Smooth muscle cell (in vitro differentiated cells): ENCODE results near the gene NDUFA8. TPM values are rescaled to one million over a fixed set of nuclear protein-coding genes. Genes with fewer than 3 reads are reported as not detected.

Experiments
- DNase-seq: peaks from one replicate; lab custom pipeline; 2025; ENCODE audit not compliant: unreplicated experiment; lab: John Stamatoyannopoulos, UW
- H2AFZ ChIP-seq: fragments of 200-600 bp; sonication (generic); 2 replicates; pipeline ENCODE4 v1.6.0; 2016; ENCODE audit warnings: antibody characterized with exemption, low read depth, mild to moderate bottlenecking
- H3F3A ChIP-seq: fragments of 200-600 bp; sonication (generic); 2 replicates; pipeline ENCODE4 v1.6.0; 2017; ENCODE audit warnings: antibody characterized with exemption, low read depth
- H3K27ac ChIP-seq: fragments of 200-600 bp; sonication (generic); 2 replicates; pipeline ENCODE4 v1.5.1; 2016; ENCODE audit warnings: low read depth, mild to moderate bottlenecking
- H3K27me3 ChIP-seq: fragments of 200-600 bp; sonication (generic); 2 replicates; pipeline ENCODE4 v1.6.1; 2016; ENCODE audit warnings: low read depth, mild to moderate bottlenecking
- H3K36me3 ChIP-seq: fragments of 200-600 bp; sonication (generic); 2 replicates; pipeline ENCODE4 v1.5.1; 2016; ENCODE audit warnings: low read depth
- H3K4me1 ChIP-seq: fragments of 200-600 bp; sonication (generic); 2 replicates; pipeline ENCODE4 v1.5.1; 2016; ENCODE audit warnings: low read depth
- H3K4me2 ChIP-seq: fragments of 200-600 bp; sonication (generic); 2 replicates; pipeline ENCODE4 v1.6.0; 2016; ENCODE audit warnings: mild to moderate bottlenecking
- H3K4me3 ChIP-seq: fragments of 200-600 bp; sonication (generic); 2 replicates; pipeline ENCODE4 v1.5.1; 2016; ENCODE audit warnings: mild to moderate bottlenecking
- H3K79me2 ChIP-seq: fragments of 200-600 bp; sonication (generic); 2 replicates; pipeline ENCODE4 v1.6.0; 2016; ENCODE audit warnings: low read depth, mild to moderate bottlenecking
- H3K9ac ChIP-seq: fragments of 200-600 bp; sonication (generic); 2 replicates; pipeline ENCODE4 v1.6.0; 2016; ENCODE audit warnings: low read depth
- H3K9me3 ChIP-seq: fragments of 200-600 bp; sonication (generic); replicated peaks from 2 replicates; pipeline ENCODE4 v1.5.1; 2016; ENCODE audit warnings: low read depth
- H4K20me1 ChIP-seq: fragments of 200-600 bp; sonication (generic); 2 replicates; pipeline ENCODE4 v1.6.0; 2016; ENCODE audit warnings: low read depth
- CTCF ChIP-seq: fragments of 200-600 bp; sonication (generic); IDR thresholded peaks from 2 replicates; pipeline ENCODE4 v1.5.1; 2017; ENCODE audit warnings: borderline replicate concordance, mild to moderate bottlenecking, antibody characterized with exemption; ENCODE audit not compliant: insufficient read depth, poor library complexity, severe bottlenecking
- WGBS: methylation state at CpG from one replicate; pipeline ENCODE4 v1.1.7; 2016; ENCODE audit warnings: low lambda C conversion rate; 5-methylcytosine and 5-hydroxymethylcytosine counted together
- polyA plus RNA-seq: library from polyadenylated mRNA; unstranded; fragments of >200 nt; fragmentation: Nextera tagmentation; extraction: Ambion mirVana; gene quantifications from 2 replicates; pipeline ENCODE4 v1.2.1, GENCODE V29; 2016
- total RNA-seq: library from RNA; depleted of rRNA; stranded (reverse); fragments of >200 nt; gene quantifications from 2 replicates; pipeline ENCODE4 v1.2.3, GENCODE V29; 2014

The NDUFA8 gene
- total and polyA plus RNA-seq, 2 experiments from 2014 or later = 47.5 to 126 TPM

DNA sequence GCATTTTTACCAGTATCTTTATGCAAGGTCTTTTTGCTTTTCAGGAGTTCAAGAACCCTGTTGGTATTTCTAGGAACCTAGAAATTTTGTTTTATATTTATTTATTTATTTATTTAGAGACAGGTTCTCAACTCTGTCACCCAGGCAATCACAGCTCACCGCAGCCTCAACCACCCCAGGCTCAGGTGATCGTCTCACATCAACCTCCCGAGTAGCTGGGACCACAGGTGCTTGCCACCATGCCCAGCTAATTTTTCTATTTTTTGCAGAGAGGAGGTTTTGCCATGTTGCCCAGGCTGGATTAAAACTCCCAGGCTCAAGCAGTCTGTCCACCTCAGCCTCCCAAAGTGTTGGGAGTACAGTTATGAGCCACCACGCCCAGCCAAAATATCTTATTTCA is 36.3 kb upstream of the NDUFA8 start:
- Histone ChIP-seq H3K9ac (no peak overlapping the region), H3K4me1 (no peaks in the 10 kb centered on the region), H3K4me2 (no peak overlapping the region), H3K36me3 (no peaks in the 10 kb centered on the region), H4K20me1 (no peaks in the 10 kb centered on the region), H3K79me2 (no peaks in the 10 kb centered on the region), H3K9me3 (no peaks in the 10 kb centered on the region), H2AFZ (no peak overlapping the region), H3K27ac (no peak overlapping the region), H3K27me3 (peaks cover 14% of the 10 kb centered on the region), H3K4me3 (no peak overlapping the region), H3F3A (no peaks in the 10 kb centered on the region)
- no peak for TF ChIP-seq CTCF
- DNase-seq = no peak
- 91% methylated on average over 4 of the region's 4 CpGs for WGBS

DNA sequence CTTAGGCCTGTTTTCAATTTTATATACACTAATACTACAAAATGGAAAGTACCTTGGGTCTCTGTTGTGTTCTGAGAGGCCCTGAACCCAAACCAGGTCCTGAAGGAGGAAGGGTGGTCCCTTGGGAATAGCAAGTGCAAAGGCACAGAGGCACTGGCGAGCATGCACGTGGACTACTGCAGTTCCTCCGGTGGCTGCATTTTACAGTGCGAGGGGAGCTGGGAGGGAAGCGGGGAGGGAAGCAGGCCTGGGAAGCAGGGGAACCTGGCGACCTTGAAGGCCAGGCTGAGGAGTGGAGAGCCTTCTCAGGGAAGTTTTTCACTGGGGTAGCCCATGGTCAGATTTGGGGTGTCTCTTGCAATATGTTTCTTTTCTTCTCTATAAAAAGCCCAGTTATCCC is 34.1 kb upstream of the NDUFA8 start:
- peaks cover 14% of the 10 kb centered on the region for H3K27me3 ChIP-seq
- H3K9me3 ChIP-seq = no peaks in the 10 kb centered on the region
- TF ChIP-seq CTCF = no peak
- H4K20me1 ChIP-seq = no peaks in the 10 kb centered on the region
- H3K79me2 ChIP-seq = no peaks in the 10 kb centered on the region
- H3K4me2 ChIP-seq = no peak overlapping the region
- no peaks in the 10 kb centered on the region for H3K36me3 ChIP-seq
- H2AFZ ChIP-seq = no peak overlapping the region
- H3K4me3 ChIP-seq = no peak overlapping the region
- no peaks in the 10 kb centered on the region for H3K4me1 ChIP-seq
- H3K27ac ChIP-seq = no peak overlapping the region
- DNase-seq = no peak
- no peak overlapping the region for H3K9ac ChIP-seq
- WGBS = 81% methylated on average over 6 of the region's 6 CpGs
- H3F3A ChIP-seq = no peaks in the 10 kb centered on the region

DNA sequence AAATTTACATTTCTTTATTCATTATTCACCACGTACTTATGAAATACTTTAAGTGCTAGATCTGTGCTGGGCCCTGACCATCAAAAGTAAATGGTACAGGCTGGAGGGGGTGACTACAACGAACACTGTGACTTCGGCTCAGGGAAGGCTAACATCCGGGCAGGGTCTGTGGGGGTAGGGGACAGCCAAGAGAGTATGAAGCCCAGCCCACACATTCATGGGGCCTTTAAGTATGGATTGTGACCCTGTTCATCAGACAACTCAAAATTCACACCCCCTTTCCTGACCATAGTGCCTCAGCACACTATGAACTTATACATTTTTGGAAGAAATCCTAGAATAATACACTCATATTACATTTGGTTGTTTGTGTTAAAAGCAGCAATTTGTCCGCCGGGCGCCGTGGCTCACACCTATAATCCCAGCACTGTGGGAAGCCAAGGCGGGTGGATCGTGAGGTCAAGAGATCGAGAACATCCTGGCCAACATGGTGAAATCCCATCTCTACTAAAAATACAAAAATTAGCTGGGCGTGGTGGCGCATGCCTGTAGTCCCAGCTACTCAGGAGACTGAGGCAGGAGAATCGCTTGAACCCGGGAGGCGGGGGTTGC is 33.4 kb upstream of the NDUFA8 start:
- Histone ChIP-seq H3K4me1 (no peaks in the 10 kb centered on the region), H3K27ac (no peak overlapping the region), H3F3A (no peaks in the 10 kb centered on the region), H3K9me3 (no peaks in the 10 kb centered on the region), H3K36me3 (no peaks in the 10 kb centered on the region), H3K27me3 (peaks cover 14% of the 10 kb centered on the region), H4K20me1 (no peaks in the 10 kb centered on the region), H3K9ac (no peak overlapping the region), H3K4me2 (no peak overlapping the region), H3K4me3 (no peak overlapping the region), H3K79me2 (no peaks in the 10 kb centered on the region), H2AFZ (no peak overlapping the region)
- no peak for DNase-seq
- 88% methylated on average over 16 of the region's 16 CpGs for WGBS
- TF ChIP-seq CTCF = no peak

- no peaks in the 10 kb centered on the region for H3F3A ChIP-seq
- H3K9ac ChIP-seq = no peak overlapping the region
- H4K20me1 ChIP-seq = no peaks in the 10 kb centered on the region
- H3K9me3 ChIP-seq = no peaks in the 10 kb centered on the region
- 86% methylated on average over 5 of the region's 5 CpGs for WGBS
- H3K27ac ChIP-seq = no peak overlapping the region
- no peak overlapping the region for H3K4me2 ChIP-seq
- no peaks in the 10 kb centered on the region for H3K79me2 ChIP-seq
- no peak overlapping the region for H2AFZ ChIP-seq
- H3K27me3 ChIP-seq = peaks cover 11% of the 10 kb centered on the region
- H3K4me1 ChIP-seq = no peaks in the 10 kb centered on the region
- TF ChIP-seq CTCF = no peak
- no peaks in the 10 kb centered on the region for H3K36me3 ChIP-seq
- DNase-seq = no peak
- H3K4me3 ChIP-seq = no peak overlapping the region
Observed at GRCh38 chr9:122192261-122192875, 32.8 kb upstream of the NDUFA8 start.
